SU-DHL-6 (cell line): ENCODE measurements around the gene SLITRK1.

Experiments used
- EZH2phosphoT487 ChIP-seq: fragments of 200-600 bp; sonication (generic), shearing (Covaris generic); conservative IDR thresholded peaks from 2 replicates; pipeline ENCODE4 v1.6.1; 2018; ENCODE audit warnings: mild to moderate bottlenecking, antibody characterized with exemption, low read length, moderate library complexity, mixed read lengths
- TF ChIP-seq, protein P1 (sequence below): fragments of 200-600 bp; sonication (generic); IDR thresholded peaks from one replicate; pipeline ENCODE4 v1.5.1; 2017; ENCODE audit warnings: antibody characterized with exemption, mild to moderate bottlenecking, low read length, moderate library complexity; ENCODE audit not compliant: insufficient read depth, poor library complexity, severe bottlenecking

DNA sequence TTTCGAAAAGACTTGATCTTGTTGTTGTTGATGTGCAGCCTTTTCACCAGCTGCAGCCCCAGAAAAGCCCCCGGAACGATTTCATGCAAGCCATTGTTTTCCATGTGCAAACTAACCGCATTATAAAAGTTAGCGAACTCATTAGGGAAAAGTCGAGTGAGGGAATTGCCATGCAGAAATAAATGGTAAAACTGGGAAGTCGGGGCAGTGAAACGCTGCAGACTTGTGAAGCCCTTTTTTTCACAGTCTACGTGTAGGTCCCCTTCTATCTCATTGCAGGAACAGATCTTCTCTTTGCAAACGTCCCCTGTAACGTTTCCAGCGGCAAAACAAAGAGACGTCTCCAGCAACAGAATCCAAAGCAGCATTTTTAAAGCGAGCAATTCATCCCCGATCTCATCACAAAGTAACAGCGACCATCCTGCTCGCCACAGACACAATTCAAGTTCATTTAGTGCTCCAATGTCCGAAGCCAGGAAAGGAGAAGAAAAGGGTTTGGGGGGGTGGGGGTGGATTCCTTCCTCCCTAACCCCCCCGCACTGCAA lies 1.1 kb downstream of the SLITRK1 start:
- TF ChIP-seq, protein P1, sequence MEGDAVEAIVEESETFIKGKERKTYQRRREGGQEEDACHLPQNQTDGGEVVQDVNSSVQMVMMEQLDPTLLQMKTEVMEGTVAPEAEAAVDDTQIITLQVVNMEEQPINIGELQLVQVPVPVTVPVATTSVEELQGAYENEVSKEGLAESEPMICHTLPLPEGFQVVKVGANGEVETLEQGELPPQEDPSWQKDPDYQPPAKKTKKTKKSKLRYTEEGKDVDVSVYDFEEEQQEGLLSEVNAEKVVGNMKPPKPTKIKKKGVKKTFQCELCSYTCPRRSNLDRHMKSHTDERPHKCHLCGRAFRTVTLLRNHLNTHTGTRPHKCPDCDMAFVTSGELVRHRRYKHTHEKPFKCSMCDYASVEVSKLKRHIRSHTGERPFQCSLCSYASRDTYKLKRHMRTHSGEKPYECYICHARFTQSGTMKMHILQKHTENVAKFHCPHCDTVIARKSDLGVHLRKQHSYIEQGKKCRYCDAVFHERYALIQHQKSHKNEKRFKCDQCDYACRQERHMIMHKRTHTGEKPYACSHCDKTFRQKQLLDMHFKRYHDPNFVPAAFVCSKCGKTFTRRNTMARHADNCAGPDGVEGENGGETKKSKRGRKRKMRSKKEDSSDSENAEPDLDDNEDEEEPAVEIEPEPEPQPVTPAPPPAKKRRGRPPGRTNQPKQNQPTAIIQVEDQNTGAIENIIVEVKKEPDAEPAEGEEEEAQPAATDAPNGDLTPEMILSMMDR = no peak
- no peak for TF ChIP-seq EZH2phosphoT487
